B cell (primary cell): ENCODE results near the gene GCH1. TPM values are rescaled to one million over a fixed set of nuclear protein-coding genes. Genes with fewer than 3 reads are reported as not detected.

Experiments used
- ATAC-seq: fragments of 200-7000 bp; cut with Tn5 transposase; one replicate; pipeline ENCODE4 v1.10.0; 2021; ENCODE audit warnings: low read depth, mild to moderate bottlenecking, moderate number of reproducible peaks, moderate library complexity
- CTCF ChIA-PET: fragments of 350-600 bp; sonication (Branson Sonifier 250); formaldehyde crosslinking; loops from one replicate; lab custom pipeline; 2021; ENCODE audit warnings: antibody characterized with exemption, inconsistent platforms; lab: Charles Lee
- POLR2A ChIA-PET: fragments of 350-600 bp; sonication (Branson Sonifier 250); formaldehyde crosslinking; loops from one replicate; lab custom pipeline; 2021; ENCODE audit warnings: antibody characterized with exemption; lab: Charles Lee
- DNase-seq: peaks from one replicate; pipeline ENCODE4 v3.0.0; 2013
- H2AFZ ChIP-seq: 2 replicates; pipeline ENCODE4 v1.6.1; 2012; ENCODE audit warnings: mild to moderate bottlenecking, low read depth, low read length; ENCODE audit not compliant: insufficient read depth, poor library complexity, severe bottlenecking
- H3K27ac ChIP-seq, 2 donors: 1 replicate in 1 of 2; 2 replicates in 1 of 2; pipeline ENCODE4 v1.5.1; 2012 to 2013; ENCODE audit warnings: low read length in 2 of 2, mild to moderate bottlenecking in 2 of 2, moderate library complexity in 1 of 2
- H3K27me3 ChIP-seq, 4 experiments: fragments of 200-600 bp in 1 of 4; sonication (generic) in 1 of 4; replicated peaks in 1 of 4; 1 replicate in 2 of 4; 2 replicates in 2 of 4; pipeline versions ENCODE4 v1.6.1 to v1.7.0; 2013 to 2016; ENCODE audit warnings: low read length in 3 of 4, mild to moderate bottlenecking in 2 of 4, mixed read lengths in 1 of 4, moderate library complexity in 1 of 4; ENCODE audit not compliant: insufficient read depth in 4 of 4, control insufficient read depth in 3 of 4; ENCODE audit errors: control extremely low read depth in 1 of 4
- H3K36me3 ChIP-seq, 2 experiments: replicated peaks in 1 of 2; 1 replicate in 1 of 2; 2 replicates in 1 of 2; pipeline versions ENCODE4 v1.6.1 to v1.7.1; 2013; ENCODE audit warnings: low read length in 1 of 2; ENCODE audit not compliant: insufficient read depth in 2 of 2, control insufficient read depth in 1 of 2; ENCODE audit errors: control extremely low read depth in 1 of 2, extremely low read depth in 1 of 2
- H3K4me1 ChIP-seq, 2 donors: fragments of 200-600 bp in 1 of 2; sonication (generic) in 1 of 2; 1 replicate in 1 of 2; 2 replicates in 1 of 2; pipeline versions ENCODE4 v1.5.1 to v1.6.1; 2013 to 2017; ENCODE audit warnings: low read length in 2 of 2; ENCODE audit not compliant: control insufficient read depth in 2 of 2, insufficient read depth in 2 of 2
- H3K4me2 ChIP-seq: replicated peaks from 2 replicates; pipeline ENCODE3; 2012; ENCODE audit warnings: mild to moderate bottlenecking, low read depth, low read length; ENCODE audit not compliant: poor library complexity, severe bottlenecking
- H3K4me3 ChIP-seq, 5 experiments: fragments of 200-600 bp in 1 of 5; sonication (generic) in 1 of 5; 1 replicate in 3 of 5; 2 replicates in 2 of 5; pipeline versions ENCODE4 v1.5.1 to v1.7.0; 2011 to 2016; ENCODE audit warnings: low read length in 4 of 5, mild to moderate bottlenecking in 4 of 5, low read depth in 2 of 5, control low read depth in 1 of 5, moderate library complexity in 1 of 5; ENCODE audit not compliant: insufficient read depth in 1 of 5; ENCODE audit errors: control extremely low read depth in 1 of 5, extremely low read depth in 1 of 5
- H3K79me2 ChIP-seq: fragments of 200-600 bp; sonication (generic); one replicate; pipeline ENCODE4 v1.6.0; 2016; ENCODE audit warnings: low read length; ENCODE audit not compliant: control insufficient read depth, insufficient read depth
- H3K9ac ChIP-seq: fragments of 200-600 bp; sonication (generic); 2 replicates; pipeline ENCODE4 v1.6.1; 2017; ENCODE audit warnings: mild to moderate bottlenecking, low read length, moderate library complexity
- H3K9me3 ChIP-seq, 3 donors: one replicate each; pipeline versions ENCODE4 v1.6.1 to v1.7.1; 2013; ENCODE audit warnings: low read length in 2 of 3; ENCODE audit not compliant: control insufficient read depth in 2 of 3, insufficient read depth in 1 of 3; ENCODE audit errors: control extremely low read depth in 1 of 3
- H4K20me1 ChIP-seq: 2 replicates; pipeline ENCODE4 v1.6.0; 2012; ENCODE audit warnings: mild to moderate bottlenecking, low read length; ENCODE audit not compliant: insufficient read depth, control insufficient read depth, poor library complexity, severe bottlenecking
- H3K27ac Mint-ChIP-seq: one replicate; pipeline ENCODE4 v1.8.0; 2021; ENCODE audit warnings: mixed read lengths
- H3K27me3 Mint-ChIP-seq: one replicate; pipeline ENCODE4 v1.8.0; 2021; ENCODE audit warnings: mixed read lengths
- H3K4me1 Mint-ChIP-seq: one replicate; pipeline ENCODE4 v1.8.0; 2021; ENCODE audit warnings: mixed read lengths
- H3K4me3 Mint-ChIP-seq: one replicate; pipeline ENCODE4 v1.8.0; 2021; ENCODE audit warnings: mixed read lengths
- H3K9me3 Mint-ChIP-seq: one replicate; pipeline ENCODE4 v1.8.0; 2022; ENCODE audit warnings: mixed read lengths; ENCODE audit not compliant: insufficient read depth
- CTCF ChIP-seq: fragments of 200-600 bp; IDR thresholded peaks from one replicate; pipeline ENCODE4 v1.8.0; 2022; ENCODE audit warnings: antibody characterized with exemption, mild to moderate bottlenecking
- EZH2 ChIP-seq: IDR thresholded peaks from 2 replicates; pipeline ENCODE4 v1.6.1; 2012; ENCODE audit warnings: borderline replicate concordance, low read depth, mild to moderate bottlenecking, moderate library complexity, low read length; ENCODE audit not compliant: insufficient read depth, poor library complexity, severe bottlenecking
- WGBS: methylation state at CpG from one replicate; pipeline ENCODE4 v1.1.5; 2013; ENCODE audit warnings: missing lambda C conversion rate; ENCODE audit not compliant: insufficient coverage; 5-methylcytosine and 5-hydroxymethylcytosine counted together
- intact Hi-C: fragments of 100-400 bp; cut with micrococcal nuclease; formaldehyde crosslinking; loops from one replicate; pipeline ENCODE4 v1.10.0; 2022
- polyA plus RNA-seq: library from polyadenylated mRNA; depleted of rRNA; stranded (reverse); fragments of >200 nt; gene quantifications from 2 replicates; pipeline ENCODE4 v1.2.3, GENCODE V29; 2012
- total RNA-seq, 2 donors: library from RNA; stranded (reverse); fragments of 120-200 nt in 1 of 2; gene quantifications; 1 replicate in 1 of 2; 2 replicates in 1 of 2; pipeline versions ENCODE4 v1.2.3 to v1.2.4, GENCODE V29; 2013 to 2022

The GCH1 gene
- total and polyA plus RNA-seq, 2 donors (not counting 1 experiment from before 2014, with no cell fraction given): 17.0 to 24.6 TPM

- DNase-seq (no peak), ATAC-seq (no peak)
- Histone ChIP-seq H3K4me1 (peaks cover 5 to 7% of the 10 kb centered on the region in 2 donors), H3K9ac (no peak overlapping the region), H3K4me2 (no peak overlapping the region), H3K9me3 (no peaks in the 10 kb centered on the region), H2AFZ (no peak overlapping the region), H3K27me3 (peaks cover 0 to 6% (median 0%) of the 10 kb centered on the region in 4 experiments), H3K36me3 (no peaks in the 10 kb centered on the region), H3K4me3 (no peak overlapping the region), H3K79me2 (no peaks in the 10 kb centered on the region), H3K27ac (no peak overlapping the region), H4K20me1 (no peaks in the 10 kb centered on the region)
- intact Hi-C loops: loop anchor here (1.0 to 10.0 kb wide), 3 partner anchors 30 to 242 kb away; no protein-coding TSS in a partner anchor
- peaks cover 6% of the 10 kb centered on the region for H3K4me1 Mint-ChIP-seq
- WGBS: 93% methylated on average over 5 of the region's 10 CpGs
- peaks cover 14% of the 10 kb centered on the region for H3K27me3 Mint-ChIP-seq
- POLR2A ChIA-PET: no interaction called here
- H3K4me3 Mint-ChIP-seq: no peak overlapping the region
- CTCF ChIA-PET: interaction anchor here (0.9 to 8.3 kb wide), 14 partner anchors 10 to 353 kb away, joined by 3 to 85 read pairs (median 5); no protein-coding TSS in a partner anchor
- no peak overlapping the region for H3K27ac Mint-ChIP-seq
- no peak for TF ChIP-seq EZH2
- TF ChIP-seq CTCF: no peak
- no peaks in the 10 kb centered on the region for H3K9me3 Mint-ChIP-seq
Observed at GRCh38 chr14:54806616-54807015, 96.0 kb downstream of the GCH1 start.

DNA sequence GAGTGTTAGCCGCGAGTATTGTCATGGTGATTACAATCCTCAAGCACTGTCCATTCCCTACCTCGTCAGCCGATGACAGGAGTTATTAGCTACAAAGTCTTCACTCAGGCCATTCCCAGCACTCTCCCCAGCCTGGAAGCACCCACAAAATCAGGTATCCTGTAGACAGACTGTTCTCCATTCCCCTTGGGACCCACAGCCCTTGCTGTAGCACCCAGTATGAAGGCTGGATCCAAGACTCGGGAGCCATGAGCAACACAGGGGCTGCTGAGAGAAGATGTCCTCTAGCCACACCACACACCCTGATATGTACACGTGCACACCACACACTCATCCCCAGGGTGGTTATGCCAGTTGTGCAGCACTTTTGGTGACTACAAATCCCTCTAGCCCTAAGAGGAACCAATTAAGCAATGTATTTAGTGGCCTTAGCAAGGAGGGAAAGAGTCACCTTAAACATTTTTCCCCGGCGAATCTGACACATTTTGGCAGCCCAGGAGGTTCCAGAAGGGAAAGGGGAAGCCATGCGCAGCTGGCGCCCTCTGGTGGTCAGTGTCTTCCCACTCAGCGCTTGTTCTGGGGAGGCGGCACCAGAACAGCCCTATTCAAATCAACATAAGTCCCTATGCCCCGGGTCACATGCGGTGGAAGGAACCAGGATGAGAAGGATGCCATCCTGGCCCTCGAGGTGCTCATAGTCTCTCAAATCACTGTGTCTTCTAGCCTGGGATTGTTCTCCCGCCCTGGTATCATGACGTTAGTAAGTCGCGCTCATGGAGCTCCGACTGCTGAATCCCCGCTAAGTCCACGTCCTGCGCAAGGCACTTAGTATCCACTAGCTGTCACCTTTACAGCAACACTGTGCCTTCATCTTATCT lies 96.9 kb downstream of the GCH1 start:
- H3K27ac Mint-ChIP-seq: no peak overlapping the region
- peaks cover 6% of the 10 kb centered on the region for H3K4me1 Mint-ChIP-seq
- H3K9me3 Mint-ChIP-seq: peaks cover 4% of the 10 kb centered on the region
- DNase-seq (peak; percentile 84), ATAC-seq (peak; percentile 86)
- intact Hi-C loops: loop anchor here (1.0 to 10.0 kb wide), 3 partner anchors 29 to 241 kb away; no protein-coding TSS in a partner anchor
- Histone ChIP-seq H3K27ac (no peak overlapping the region), H3K9me3 (no peaks in the 10 kb centered on the region), H4K20me1 (no peaks in the 10 kb centered on the region), H3K4me2 (peak overlapping the region; percentile 43), H3K9ac (no peak overlapping the region), H3K36me3 (no peaks in the 10 kb centered on the region), H3K27me3 (peaks cover 0 to 6% (median 0%) of the 10 kb centered on the region in 4 experiments), H3K79me2 (no peaks in the 10 kb centered on the region), H2AFZ (peak overlapping the region; percentile 27), H3K4me1 (peaks cover 5 to 7% of the 10 kb centered on the region in 2 donors), H3K4me3 (no peak overlapping the region)
- no peak overlapping the region for H3K4me3 Mint-ChIP-seq
- peaks cover 20% of the 10 kb centered on the region for H3K27me3 Mint-ChIP-seq
- WGBS: 50% methylated on average over 20 of the region's 23 CpGs
- CTCF ChIA-PET: interaction anchor here (1.0 to 8.3 kb wide), 15 partner anchors 11 to 354 kb away, joined by 3 to 85 read pairs (median 5); no protein-coding TSS in a partner anchor
- POLR2A ChIA-PET: no interaction called here
- TF ChIP-seq CTCF: peak; percentile 94
- TF ChIP-seq EZH2: no peak
